NCI-H1694 treated with DMSO at 0.1 percent for 48 hours (cell line): ENCODE results near the gene GTF2F2.

Source experiments
- DNase-seq: peaks from one replicate; lab custom pipeline; 2025; lab: John Stamatoyannopoulos, UW

GTF2F2 gene, protein sequence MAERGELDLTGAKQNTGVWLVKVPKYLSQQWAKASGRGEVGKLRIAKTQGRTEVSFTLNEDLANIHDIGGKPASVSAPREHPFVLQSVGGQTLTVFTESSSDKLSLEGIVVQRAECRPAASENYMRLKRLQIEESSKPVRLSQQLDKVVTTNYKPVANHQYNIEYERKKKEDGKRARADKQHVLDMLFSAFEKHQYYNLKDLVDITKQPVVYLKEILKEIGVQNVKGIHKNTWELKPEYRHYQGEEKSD

DNA sequence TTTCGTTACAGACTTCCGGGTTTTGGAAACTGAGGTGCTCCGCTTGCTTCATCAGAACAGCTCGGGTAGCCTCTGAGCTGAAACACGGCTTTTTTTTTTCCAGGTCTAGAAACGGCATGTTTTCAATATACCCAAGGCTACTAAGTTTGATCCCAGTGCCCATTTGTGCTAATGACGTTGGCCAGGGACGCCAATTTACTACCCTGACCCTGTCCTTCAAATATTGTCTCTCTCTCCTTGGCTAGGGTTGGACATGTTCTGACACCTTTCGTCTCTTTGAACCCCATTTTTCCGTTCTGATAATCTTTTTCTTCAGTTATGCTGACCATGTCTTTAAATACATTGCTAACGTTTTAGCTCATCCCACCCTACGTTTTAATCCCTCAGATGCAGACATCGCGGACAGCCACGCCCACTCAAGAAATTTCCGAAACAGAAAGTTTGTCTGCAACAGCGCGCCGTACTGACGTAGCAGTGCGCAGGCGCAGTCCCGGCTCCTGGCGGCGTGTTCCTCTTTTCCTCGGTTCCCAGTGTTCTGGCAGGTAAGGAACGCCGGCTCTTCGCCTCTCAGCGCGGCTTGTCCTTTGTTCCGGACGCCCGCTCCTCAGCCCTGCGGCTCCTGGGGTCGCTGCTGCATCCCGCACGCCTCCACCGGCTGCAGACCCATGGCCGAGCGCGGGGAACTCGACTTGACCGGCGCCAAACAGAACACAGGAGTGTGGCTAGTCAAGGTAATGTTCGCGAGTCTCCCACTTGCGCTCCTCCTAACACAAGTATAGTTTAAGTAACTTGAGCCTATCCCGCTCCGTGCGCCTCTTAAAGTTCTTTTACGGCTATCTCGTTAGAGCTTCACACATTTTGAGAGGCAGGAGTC lies at the start of gene GTF2F2:
TSS of gene GTF2F2 (plus strand) at position 520 of the 874 bp plus-strand sequence. CDS start at position 666, 146 bp downstream.
- DNase-seq: peak; percentile 75

DNA sequence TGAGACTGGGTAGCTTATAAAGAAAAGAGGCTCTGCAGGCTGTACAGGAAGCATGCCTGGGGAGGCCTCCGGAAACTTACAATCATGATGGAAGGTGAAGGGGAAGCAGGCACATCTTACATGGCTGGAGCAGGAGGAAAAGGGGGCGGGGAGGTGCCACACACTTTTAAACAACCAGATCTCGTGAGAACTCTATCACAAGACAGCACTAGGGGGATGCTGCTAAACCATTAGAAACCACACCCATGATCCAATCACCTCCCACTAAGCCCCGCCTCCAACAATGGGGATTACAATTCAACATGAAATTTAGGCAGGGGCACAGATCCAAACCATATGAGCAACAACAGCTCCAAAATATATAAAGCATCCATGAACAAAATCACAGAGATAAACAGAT lies 46.5 kb upstream of the GTF2F2 start:
- no peak for DNase-seq

DNA sequence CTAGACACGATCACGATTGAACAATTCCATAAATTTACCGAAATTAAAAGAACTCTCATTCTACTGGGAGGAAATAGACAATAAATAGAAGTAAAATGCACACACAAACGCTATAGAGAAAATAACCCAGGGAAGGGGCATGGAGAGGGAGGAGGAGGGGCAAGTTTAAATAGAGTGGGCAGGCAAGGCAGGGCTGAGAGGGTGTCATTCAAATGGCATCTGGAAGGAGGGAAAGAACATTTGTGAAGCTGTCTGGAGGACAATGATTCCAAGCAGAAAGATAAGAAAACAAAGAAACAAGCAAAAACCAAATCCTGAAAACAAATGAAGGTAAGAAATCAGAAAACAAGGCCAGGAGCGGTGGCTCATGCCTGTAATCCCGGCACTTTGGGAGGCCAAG lies 45.6 kb upstream of the GTF2F2 start:
- no peak for DNase-seq

DNA sequence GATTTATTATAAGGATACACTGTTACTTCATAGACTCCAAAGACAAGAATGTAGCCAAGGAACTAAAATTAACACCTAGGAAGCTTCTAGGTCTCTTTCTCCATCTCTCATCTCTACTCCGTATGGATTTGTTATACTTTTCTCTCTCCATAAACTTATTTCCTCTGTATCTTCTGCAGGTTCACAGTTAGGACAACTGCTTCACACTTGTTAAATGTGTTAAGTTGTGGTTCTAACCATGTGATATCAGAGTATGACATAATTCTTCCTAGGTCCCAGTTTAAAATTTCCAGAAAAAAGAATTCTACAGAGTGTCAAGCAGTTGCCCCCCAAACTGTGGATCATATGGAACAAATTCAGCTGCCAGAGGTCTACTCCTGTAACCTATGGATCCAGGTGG lies 42.3 kb upstream of the GTF2F2 start:
- DNase-seq: no peak

DNA sequence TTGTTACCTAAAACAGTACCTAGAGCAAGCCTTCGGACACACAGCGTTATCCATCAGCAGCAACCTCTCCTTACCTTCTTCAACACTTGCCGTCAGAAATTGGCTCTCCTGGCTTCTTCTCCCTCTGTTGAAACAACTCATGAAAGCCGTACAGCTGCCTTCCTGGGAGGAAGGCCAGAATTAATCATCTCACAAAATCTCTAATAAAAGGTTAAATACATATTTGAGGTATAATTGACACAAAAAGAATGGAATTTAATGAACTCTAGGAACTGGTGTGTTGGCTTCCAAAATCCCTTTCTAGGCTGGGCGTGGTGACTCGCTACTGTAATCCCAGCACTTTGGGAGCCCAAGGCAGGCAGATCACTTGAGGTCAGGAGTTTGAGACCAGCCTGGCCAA lies 37.3 kb upstream of the GTF2F2 start:
- DNase-seq: no peak

DNA sequence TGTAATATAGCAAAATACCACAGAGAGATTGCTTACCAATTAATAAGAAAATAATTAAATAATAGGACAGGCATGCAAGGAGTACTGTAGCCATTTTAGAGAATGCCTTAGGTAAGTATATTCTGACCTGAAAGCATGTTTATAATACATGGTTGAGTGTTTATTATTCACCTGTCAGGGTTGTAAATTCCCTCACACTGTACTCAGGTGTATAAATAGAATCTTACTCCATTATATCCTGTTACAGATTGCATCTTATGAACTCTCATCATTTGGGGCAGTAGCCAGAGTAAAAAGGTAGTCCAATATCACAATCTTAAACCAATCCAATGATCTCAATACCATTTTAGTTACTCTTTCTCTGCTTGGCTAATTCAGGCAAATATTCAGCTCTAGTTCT lies 35.8 kb upstream of the GTF2F2 start:
- DNase-seq: no peak

DNA sequence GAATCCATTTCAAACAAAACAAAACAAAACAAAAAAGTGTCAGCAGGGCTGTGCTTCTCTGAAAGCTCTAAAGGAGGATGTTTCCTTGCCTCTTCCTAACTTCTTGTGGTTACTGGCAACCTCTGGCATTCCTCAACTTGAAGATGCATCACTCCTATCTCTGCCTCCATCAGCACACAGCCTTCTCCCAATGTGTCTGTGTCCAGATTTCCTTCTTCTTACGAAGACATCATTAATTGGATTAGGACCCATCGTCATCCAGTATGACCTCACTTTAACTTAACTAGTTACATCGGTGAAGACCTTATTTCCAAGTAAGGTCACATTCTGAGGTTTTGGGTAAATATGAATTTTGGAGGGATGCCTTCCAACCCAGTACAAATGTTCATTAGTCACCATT lies 33.8 kb upstream of the GTF2F2 start:
- no peak for DNase-seq

DNA sequence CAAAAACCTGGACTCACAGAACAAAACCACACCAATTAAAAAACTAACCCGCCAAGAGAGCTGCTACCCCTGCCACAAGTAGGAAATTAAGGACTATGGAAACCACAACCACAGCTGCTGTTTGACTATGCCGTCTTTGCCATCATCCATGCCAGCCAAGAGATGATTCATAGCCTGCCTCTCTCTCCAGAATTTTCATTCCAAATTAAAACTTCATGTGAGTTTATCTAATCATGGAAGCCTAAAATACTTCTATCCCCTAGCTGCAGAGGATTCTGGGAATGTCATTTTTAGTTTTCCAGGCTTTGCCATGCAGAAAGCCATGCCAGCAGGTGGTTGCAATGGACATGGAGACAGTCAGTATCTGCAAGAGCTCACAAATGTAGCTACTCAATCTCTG lies 27.6 kb upstream of the GTF2F2 start:
- no peak for DNase-seq

DNA sequence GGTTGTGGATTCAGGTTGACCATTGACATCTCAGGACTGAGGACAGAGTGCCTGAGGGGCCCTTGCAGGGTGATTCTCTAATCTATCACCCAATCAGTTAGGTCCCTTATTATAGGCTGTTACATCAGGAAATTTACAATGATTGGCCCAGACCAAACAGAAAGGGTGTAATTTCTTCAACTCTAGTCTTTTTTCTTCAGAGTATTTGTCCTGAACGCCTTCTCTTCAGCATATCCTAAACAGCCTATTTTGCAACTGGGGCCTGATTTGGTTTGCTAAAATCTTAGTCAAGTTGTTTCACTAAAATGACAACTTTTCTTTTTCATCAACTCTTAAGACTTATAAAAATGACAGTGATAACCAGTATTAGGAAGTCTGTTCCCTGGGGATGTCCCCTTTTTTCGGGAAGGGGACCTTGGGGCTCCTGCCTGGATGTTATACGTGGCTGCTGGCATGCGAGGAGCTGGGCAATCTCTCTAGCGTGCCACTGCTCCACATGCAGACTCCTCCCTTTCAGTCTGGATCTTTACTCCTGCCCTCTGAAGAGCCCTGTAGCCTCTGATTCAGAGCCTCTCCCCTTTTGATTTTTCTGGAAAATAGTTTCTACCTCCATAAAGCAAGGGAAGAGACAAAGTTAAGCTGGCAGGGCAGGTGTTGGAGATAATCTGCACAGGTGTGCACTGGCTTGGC lies 19.6 kb upstream of the GTF2F2 start:
- DNase-seq: no peak

DNA sequence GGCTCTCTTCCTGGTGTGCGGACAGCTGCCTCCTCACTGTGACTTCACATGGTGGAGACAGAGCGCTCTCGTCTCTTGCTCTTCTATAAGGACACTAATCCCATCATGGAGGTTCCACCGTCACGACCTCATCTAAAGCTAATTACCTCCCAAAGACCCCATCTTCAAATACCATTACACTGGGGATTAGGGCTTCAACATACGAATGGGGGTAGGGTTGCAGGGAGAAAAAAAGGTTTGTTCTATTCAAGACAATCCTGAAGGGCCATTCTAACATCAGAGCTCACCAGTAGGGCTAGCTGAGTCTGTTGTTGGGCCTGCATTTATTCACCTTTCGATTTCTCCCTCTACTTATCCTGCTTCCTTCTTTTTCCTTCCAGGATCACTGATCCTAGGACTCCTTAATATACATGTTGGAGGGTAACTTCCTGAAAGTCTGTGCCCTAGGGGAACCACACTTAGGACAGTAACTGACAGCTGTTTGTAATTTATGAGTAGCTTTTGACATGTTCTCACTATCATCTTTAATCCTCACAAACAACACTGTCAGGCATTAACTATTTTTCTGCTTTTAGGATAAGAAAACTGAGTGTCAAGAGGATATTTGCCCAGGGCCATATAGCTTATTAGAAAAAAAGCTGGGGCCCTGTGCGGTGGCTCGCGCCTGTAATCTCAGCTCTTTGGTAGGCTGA lies 18.8 kb upstream of the GTF2F2 start:
- no peak for DNase-seq

DNA sequence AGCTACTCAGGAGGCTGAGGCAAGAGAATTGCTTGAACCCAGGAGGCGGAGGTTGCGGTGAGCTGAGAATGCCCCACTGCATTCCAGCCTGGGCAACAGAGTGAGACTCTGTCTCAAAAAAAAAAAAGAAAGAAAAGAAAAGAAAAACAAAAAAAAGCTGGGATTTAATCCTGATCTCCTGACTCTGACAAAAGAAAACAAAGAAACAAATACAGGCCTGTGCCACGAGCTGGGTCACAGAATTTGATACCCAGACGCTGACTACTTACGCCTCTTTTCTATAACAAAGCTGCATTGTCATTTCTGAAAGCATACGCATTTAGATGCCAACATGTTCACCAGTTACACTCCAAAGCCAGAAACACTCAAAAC lies 18.2 kb upstream of the GTF2F2 start:
- DNase-seq: no peak

DNA sequence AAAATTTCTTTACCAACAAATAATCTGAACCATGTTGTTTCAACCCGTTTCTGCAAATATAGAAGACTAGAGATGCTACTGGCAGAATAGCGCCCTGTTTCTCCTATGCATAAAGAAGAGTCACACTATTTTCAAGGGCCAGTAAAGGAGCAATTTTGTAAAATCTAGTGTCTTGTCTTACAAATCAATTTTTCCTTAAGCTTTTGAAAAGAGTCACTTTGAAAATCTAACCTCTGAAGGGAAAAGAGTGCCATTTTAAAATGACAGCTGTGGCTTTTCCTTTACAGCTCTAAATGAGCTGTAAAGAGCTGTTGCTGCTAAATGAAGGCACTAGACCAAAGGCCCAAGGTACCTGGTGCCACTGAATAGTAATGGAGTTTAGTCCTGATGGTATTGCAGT lies 16.9 kb upstream of the GTF2F2 start:
- DNase-seq: no peak

DNA sequence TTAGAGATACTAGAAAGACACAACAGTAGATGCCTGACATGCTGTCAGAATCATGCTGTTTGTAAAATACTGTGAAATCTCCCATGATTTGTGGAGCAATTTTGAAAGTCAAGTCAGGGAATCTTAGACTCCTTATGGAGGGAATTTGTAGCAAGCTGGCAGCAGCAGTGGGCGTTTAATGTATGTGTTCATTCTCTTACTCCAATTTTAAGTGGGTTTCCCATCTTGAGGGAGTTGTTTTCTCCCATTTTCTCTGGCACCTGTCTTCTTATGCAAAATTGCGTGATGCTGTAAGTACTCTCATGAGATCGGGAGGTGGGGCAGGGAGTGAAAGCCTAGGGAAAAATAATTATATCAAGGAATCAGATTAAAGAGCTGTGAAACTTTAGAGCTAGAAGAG lies 16.0 kb upstream of the GTF2F2 start:
- DNase-seq: no peak

DNA sequence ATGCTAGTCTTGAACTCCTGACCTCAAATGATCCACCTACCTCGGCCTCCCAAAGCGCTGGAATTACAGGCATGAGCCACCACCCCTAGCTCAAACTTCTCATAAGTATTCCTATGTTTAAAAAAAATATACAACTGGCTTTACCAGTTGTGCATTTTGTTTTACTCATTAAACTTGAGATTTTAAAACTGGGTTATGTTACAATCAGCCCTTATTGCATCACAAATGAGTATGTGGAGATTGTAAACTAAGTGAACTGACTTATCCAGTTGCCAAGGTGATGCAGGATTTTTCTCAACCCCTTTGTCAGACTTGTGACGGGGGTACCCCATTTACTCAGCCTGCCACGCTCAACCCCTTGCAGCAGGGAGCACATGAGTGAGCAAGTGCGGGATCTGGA lies 14.4 kb upstream of the GTF2F2 start:
- no peak for DNase-seq

DNA sequence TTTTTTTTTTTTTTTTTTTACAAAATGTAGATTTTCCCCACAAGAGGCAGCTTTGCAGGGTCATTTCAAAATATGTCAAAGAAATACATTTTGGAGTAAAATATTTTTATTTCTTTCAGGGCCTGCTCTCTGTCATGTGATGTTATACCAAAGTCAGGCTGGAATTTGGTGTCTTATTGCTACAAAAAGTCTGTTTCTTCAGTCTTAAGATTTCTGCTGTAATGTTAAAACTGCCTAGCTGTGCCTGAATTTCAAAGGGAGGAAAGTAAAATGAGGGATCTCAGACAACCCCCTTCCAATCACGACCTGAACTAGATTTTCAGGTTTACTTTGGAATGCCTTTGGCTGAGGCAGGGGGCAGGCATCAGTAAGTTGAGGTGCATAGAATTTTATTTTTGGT lies 12.8 kb upstream of the GTF2F2 start:
- DNase-seq: no peak

DNA sequence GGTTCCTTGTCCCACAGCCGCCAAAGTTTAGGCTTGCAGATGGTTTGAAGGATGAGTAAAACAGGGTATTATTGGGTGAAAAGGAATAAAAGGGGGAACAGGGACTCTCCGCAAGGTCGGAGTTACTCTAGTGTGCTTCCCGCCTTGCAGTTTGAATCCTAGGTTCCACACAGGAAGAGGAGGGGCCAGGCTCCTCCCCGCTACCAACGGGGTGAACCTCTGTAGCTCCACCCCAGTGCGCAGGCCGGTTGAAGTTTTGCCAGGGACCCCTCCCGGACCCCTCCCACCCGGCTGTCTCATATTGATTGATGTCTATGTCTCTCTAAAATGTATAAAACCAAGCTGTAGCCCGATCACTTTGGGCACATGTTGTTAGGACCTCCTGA lies 11.6 kb upstream of the GTF2F2 start:
- no peak for DNase-seq

DNA sequence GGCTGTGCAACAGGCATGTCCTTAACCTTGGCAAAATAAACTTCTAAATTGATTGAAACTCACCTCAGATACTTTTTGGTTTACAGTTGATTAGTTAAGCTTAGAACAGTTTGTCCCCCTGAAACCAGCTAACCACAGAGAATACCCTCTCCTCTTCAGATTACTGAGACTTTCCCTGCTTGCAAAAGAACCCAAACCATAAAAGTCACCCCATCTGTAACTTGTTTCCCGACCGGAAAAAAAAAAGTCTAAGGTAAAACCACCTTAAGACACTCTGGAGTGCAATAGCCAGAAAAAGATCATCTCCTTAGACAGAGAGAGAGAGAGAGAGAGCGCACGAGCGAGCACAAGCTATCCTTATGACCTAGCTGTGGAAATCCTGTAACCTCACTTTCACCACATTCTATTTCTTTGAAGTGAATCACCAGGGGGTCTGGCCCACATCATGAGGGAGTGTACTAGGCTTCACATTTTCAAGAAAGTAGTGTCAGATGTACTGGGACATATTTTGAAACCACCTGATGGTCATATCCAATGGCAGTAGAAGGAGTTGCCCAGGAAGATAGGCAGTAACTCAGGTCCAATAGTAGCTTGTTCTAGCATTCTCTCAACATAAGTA lies 11.1 kb upstream of the GTF2F2 start:
- DNase-seq: no peak

DNA sequence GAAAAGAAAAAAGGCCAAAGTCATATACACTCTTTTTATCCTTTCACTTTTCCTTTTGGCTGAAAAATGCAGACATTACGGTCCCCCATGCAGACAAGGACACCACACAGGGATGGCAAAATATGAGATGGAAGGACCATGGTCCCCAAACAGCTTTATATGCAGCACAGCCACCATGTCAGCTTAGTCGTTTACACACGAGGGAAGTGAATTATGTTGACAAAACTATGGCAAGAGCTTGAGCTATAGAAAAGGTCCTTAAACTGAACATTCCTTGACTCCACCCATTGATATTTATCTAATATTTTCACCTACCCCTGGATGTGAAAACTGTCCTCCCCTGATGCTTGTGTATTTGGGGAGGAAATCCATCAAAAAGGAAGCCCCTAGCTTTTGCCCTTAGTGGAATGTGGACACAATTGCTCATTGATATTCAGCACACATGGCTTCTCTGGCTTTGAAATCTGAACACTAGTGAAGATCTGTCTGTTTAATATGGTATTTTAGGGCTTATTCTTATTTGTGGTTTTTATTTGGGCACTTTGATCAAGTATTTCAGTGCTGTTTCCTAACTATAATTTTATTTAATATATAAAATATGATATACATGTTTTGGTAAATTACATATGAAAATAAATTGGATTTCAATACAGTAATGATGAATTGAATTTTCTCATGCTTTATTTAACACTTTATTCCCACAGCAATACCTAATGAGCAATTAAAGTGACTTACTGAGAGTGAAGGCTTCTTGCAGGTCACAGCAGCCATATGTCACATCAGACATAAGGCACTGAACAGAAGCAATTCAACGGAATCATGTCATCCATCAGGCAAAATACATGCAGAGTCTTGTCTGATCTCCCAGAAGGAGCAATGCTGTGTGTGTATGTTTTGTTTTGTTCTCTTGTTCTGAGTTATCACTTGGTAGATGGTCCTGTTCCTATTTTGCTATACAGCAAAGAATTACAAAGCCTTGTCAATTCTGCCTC lies 6.8 kb upstream of the GTF2F2 start:
- DNase-seq: peak; percentile 80

DNA sequence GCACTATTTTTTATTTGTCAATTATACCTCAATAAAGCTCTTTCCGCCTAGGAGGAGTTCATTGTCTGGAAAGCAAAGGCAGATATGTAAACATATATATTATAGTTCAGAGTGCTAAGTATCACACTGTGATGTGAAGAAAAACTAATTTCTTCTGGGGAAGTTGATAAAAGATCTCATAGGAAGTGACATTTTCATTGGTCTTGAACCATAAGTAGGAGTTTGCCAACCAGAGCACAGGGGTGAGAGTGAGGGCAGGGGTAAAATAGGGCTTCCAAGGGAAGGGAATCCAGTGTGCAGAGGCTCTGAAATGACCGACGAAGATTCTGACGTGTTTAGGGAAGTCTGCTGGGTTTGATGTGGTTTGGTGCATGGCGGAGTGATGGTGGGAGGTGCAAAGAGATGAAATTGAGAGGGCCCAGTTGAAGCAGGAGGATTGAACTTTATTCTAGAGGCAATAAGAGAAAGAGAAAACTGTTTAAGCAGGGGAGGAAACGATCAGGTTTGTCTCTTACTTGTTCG lies 780 bp upstream of the GTF2F2 start:
- DNase-seq: no peak

DNA sequence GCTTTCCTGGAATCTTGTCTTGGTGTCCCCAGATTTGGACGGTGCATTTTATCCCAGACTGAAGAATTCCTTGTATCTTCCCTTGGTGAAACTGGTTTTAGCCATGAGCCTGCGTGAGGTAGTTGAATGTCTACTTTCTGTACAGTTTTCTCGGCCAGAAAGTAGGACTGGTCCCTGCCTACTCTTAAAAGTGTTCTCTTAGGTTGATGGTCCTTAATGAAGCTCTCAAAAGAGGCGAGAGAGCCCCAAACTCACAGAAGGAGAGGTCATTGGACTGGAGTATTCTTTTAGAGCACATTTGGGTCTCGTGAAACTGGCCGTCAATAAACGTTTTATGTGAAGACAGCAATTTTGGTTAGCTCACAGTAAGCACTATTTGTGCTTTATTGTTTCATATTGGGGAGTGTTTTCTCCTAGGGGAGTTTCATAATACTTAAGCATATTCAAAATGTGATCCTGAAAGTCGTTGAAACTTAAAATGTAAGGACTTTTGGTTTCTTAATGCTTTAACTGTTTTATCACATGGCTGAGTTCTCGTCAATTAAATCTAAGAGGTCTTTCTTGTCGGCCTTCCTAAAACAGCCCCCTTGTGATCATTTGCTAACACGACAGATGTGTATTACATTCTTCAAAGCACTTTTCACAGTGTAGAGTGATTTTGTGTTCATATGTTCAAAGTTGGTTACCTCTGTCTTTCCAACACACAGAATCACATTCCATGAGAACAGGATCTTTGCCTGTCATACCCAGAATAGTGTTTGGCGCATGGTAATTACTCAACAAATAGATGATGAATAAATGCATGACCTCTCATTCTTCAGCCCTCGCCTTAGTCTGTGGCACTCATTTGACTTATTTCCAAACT lies 889 bp downstream of the GTF2F2 start:
- no peak for DNase-seq
